Fibroblast of skin of left quadriceps (primary cell): ENCODE data around the gene ZMYM4.
"Not testable (repeated sequence)": the region's sequence is repeated elsewhere in the genome, so short reads cannot be mapped to it uniquely, and the experiment has no call there.

Experiments
- DNase-seq, 2 experiments: peaks; one replicate each; pipeline ENCODE4 v3.0.0-alpha.2; 2013; ENCODE audit warnings: low read depth in 2 of 2

The ZMYM4 gene

DNA sequence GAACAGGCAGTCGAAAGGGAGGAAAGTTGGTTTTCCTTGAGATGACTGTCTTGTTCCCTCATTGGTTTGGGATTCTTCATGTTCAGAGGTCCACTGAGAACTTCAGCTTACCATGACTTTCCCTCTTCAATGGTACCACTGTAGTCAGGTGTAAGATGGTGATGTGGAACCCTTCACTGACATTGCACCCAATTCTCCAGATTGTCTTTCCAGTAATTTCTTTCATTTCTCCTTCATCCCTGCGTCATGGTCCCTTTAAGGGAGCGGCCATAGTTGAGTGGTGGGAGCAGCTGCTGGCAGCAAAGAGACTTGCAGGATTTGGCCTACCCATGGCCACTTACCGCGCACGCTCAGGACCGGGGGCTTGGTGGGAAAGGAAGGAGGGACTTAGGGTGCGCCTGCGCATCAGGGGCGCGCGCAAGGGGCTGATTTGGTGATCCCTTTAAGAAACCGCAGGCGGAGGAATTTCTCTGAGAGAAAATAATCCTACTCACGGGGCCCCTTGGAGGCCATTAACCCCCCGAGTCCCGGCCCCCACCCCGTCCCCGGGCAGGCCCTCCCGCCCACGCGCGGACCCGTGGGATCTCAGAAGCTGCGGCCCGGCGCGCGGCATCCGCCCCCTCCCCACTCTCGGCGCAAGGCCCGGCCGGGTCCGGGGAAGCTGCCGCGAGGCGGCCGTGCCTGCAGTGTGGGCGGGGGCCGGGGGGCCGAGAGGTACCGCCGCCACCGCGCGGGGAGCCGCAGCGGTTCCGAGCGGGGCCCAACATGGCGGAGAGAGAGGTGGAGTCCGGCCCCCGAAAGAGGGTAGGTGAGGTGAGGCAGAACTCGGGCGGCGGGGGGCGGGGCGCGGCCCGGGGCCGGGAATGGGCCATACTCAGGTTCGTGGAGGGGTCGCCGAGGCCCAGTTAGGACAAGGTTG, at the start of gene ZMYM4:
ZMYM4 (plus strand) TSS at position 428 of the 919 bp plus-strand sequence; CDS start at position 766, 338 bp downstream.
- DNase-seq = peak; percentile 98

DNA sequence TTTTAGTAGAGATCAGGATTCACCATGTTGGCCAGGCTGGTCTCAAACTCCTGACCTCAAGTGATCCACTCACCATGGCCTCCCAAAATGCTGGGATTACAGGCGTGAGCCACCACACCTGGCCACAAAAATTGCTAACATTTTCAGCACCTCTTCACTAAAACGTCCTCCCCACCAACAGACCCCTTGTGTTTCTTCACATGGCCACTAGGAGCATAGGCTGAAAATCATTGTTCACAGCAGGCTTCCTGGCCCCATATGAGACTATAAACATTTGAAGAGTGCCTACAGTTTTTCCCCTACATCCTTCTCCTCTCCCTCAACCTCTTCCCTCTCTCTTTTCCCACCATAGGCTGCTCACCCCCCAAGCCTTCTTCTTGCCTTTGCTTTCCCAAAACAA, 47.5 kb upstream of the ZMYM4 start:
- DNase-seq = no peak

DNA sequence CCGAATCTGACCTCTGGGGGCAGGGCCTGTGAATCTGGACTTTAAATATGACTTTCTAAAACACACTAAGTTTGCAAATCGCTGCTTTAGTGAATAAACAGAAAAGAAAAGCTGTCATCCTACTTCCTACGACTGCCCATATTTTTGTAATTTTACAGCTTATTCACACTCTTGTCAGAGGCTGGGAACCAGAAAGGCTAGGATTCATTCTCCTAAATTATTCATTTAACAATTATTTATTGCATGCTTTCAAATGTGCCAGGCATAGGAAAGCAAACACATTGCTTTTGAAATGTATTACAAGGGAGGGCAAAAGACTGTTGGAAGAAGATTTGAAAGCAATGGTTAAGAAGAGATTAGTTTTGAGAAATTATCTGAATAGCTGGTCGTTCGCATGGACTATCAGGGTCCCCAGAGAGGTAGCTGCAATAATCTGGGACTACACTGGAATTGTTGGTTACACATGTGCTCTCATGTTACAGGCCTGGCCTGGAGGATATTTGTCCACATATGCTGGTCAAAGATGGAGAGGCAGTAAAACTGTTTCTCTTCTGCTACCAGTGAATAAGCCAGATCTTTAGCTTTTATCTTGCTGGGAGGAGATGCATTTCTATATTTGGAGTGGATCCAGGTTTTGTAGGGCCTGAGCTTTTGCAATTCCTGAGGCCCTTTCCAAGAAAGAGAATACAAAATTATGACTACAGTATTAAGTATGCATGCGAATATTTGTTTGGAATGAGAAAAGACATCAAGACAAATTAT, 46.0 kb upstream of the ZMYM4 start:
- DNase-seq = peak; percentile 69 to 73

DNA sequence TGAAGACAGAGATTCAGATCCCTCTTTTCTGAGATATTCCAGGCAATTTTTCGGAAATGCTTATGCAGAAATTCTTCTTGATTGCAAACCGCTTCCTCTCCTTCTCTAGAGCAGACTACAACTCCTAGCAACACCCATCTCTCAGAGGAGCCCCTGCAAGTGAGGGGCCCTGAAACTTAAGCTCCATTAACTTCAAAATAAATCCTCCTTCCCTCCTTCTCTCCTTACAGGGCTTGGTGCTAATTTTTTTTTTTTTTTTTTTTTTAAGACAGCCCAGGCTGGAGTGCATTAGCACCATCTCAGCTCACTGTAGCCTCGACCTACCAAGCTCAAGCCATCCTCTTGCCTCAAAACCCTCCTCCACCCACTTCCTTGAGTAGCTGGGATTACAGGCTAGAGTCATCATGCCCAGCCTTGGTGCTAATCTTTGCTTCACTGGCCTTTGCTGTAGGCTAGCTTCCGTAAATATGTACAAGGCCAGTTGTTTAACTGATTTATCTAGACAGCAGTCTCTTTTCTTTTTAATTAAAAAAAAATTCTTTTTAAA, 45.4 kb upstream of the ZMYM4 start:
- no peak for DNase-seq

DNA sequence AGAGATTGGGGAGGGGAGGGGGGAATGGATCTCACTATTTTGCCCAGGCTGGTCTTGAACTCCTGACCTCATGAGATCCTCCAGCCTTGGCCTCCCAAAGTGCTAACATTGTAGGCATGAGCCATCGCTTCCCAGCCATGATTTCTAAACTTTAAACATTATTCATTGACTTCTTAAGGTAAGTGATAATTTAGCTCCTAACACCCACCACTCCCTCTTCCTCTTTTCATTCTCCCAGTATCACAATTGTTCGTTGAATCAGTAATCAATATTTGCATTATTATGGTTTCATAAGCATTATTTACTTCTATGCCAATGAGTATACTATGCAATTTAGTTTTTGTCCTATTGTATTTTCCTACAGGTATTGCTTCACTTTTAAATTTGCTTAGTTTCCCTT, 42.0 kb upstream of the ZMYM4 start:
- DNase-seq = no peak

DNA sequence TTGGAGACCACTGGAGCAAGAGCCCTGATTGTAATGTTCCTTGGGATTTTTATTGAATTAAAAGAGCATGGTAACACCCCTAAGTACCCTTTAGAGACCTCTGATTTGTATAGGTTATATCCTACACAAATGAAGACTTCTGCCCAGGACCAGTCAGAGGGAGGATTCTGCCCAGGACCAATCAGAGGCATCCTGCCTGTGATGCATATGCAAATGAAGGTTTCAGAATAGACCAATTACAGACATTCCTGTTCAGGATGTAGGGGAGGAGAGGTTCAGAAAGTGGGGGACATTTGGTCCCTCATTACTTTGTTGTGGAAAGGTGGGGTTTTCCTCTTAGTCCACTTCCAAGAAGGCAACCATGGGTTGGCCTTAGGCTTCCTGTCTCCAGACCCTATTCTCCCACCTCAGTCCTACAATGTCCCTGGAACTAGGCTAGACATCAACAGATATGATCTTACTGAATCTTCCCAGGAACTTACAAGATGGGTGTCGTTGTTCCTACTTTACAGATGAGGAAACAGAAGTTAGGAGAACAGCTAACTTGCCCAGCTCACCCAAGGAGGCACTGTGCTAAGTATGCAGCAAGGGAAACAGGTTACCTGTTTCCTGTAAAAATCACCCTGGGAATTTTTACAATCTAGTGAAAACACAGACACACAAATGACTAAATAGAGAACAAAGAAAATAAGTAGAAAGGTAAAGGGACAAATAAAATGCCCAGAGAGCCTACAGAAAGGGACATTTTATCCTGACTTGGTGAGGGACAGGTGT, 38.7 kb upstream of the ZMYM4 start:
- DNase-seq = no peak

DNA sequence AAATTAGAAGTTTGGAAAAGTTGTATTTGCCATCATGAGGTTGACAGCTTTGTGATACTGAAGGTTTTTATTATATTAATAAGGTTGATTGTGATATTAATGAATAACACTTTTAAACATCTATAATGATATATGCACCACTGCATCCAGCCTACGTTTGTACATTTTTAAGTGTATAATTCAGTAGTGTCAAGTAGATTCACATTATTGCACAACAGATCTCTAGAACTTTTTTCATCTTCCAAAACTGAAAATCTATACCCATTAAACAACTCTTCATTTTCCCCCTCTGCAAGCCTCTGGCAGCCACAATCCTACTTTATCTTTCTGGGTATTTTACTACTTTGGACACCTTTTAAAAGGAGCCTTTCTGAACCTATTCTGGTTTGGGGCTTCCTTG, 37.2 kb upstream of the ZMYM4 start:
- DNase-seq = no peak

DNA sequence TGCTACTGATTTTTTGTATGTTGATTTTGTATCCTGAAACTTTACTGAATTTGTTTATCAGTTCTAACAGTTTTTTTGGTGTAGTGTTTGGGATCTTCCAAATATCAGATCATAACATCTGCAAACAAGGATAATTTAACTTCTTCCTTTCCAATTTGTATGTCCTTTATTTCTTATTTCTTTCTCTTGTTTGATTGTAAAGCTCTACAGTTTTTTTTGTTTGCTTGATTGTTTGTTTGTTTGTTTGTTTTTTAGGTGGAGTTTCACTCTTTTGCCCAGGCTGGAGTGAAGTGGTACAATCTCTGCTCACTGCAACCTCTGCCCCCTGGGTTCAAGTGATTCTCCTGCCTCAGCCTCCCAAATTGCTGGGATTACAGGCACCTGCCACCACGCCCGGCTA, 31.7 kb upstream of the ZMYM4 start:
- not testable (repeated sequence) for DNase-seq

DNA sequence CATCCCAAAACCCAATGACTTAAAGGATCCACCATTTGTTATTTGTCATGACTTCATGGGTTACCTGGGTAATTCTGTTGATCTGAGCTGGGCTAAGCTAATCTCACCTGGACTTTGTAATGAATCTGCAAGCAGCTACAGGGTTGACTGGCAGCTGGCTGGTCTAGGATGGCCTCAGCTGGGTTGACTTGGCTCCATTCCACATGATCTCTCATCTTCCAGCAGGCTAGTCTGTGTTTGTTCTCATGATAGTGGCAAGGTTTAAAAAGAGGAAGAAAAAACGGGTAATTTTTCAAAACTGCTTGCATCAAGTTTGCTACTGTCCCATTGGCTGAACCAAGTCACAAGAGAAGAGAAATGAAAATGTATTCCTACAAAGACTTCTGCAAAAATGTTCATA, 24.8 kb upstream of the ZMYM4 start:
- DNase-seq = no peak

DNA sequence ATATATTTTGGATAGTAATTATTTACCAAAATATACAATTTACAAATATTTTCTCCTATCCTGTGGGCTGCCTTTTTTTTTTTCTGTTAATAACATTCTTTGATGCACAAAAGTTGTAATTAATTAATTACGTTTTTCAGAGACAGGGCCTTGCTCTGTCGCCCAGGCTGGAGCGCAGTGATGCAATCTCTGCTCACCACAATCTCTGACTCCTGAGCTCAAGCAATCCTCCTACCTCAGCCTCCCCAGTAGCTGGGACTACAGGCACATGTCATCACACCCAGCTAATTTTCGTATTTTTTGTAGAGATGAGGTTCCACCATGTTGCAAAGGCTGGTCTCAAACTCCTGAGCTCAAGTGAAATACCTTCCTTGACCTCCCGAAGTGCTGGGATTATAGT, 21.3 kb upstream of the ZMYM4 start:
- no peak for DNase-seq

DNA sequence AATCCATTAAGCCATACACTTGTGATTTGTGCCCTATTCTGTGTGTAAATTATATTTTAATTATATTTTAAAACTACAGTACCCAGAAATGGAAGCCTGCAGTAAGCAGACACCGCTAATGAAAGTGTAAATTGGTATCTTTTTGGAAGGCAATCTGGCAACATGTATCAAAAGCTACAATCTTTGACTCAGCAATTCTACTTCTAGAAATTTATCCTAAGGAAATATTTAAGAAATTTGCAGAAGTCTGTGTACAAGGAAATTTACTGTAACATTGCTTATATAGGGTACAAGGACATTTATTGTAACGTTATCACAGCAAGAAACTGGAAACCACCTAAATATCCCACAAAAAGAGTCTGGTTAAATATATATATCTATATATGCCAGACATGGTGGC, 14.6 kb upstream of the ZMYM4 start:
- no peak for DNase-seq

DNA sequence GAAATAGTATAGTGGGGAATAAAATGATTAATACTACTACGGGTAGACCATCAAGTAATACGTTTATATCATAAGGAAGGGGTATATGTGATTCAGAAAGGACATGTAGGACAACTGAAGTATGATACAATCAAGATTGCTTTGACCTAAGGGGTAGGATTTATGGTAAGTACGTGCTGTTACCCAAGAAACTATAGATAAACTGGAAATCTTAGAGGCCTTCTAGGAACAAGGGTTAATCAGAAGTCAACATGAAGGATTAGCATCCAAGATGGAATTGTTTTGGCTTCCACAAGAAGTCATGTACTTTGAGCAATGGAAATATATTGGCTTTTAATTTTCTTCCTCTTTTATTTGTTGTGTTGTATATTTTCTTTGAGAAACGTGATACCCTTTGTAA, 13.2 kb upstream of the ZMYM4 start:
- DNase-seq = no peak

DNA sequence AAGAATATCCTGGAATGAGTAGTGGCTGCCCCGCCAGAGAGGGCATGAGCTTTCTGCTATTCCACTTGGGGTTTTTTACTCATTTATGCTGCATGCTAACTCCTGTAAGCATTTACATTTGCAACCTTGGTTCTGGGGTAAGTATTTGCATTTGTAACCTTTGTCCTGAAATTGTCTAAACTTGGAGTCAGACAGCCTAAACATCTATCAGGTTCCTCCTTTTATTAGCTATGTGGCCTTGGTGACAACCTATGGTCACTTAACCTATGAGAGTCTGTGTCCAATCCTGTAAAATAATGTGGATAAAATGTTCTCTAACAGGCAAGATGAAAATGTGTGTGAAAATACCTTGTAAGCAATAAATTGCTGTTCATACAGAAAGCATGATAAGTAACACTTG, 8.9 kb upstream of the ZMYM4 start:
- no peak for DNase-seq

DNA sequence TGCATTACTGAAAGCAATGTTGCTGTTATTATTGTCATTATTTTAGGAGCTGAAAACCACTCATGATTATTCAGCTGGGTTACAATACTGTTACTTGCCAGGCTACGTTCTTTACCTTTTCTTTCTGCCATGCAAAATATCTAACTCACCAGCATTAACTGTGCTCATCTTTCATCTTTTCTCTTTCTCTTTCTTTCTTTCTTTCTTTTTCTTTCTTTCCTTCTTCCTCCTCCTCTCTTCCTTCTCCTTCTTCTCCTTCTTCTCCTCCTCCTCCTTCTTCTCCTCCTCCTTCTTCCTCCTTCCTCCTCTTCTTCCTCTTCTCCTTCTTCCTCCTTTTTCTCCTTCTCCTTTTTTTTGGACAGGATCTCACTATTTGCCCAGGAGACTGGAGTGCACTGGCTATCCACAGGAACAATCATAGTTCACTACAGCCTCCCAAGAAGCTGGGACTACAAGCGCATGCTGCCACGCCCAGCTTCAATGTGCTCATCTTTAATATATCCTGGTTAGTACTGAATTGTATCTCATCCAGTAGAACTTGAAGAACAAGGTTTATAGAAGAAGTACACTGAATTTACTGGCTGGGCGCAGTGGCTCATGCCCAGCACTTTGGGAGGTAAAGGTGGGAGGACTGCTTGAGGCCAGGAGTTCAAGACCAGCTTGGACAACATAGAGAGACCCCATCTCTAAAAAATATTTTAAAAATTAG, 6.9 kb upstream of the ZMYM4 start:
- DNase-seq = no peak

DNA sequence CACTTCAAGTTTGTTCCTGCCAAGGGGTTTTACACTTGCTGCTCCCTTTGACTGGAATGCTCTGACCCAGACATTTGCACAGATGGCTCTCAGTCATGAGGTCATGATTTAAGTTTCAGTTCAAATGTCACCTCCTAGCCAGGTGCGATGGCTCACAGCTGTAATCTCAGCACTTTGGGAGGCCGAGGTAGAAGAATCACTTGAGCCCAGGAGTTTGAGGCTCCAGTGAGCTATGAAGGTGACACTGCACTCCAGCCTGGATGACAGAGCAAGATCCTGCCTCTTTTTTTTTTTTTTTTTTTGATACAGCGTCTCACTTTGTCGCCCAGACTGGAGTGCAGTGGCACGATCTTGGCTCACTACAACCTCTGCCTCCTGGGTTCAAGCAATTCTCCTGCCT, 4.5 kb upstream of the ZMYM4 start:
- no peak for DNase-seq

DNA sequence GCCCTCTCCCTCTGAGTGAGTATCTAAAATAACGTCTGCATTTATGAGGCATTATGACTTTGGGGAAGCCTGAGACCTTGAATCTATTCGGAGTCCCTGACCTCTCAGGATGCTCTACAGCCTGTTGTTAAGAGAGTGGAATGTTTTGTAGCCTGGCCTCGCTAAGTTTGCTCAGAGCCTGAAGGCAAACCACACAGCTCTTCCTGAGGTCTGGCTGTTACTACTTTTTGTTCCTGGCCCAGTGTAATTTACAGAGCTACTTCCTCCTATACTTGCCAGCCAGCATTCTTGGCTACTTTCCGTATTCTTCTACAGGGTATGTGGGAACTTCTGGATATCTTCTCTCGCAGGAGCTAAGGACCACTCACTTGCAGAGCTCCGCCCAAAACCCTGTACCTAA, 3.6 kb upstream of the ZMYM4 start:
- no peak for DNase-seq

DNA sequence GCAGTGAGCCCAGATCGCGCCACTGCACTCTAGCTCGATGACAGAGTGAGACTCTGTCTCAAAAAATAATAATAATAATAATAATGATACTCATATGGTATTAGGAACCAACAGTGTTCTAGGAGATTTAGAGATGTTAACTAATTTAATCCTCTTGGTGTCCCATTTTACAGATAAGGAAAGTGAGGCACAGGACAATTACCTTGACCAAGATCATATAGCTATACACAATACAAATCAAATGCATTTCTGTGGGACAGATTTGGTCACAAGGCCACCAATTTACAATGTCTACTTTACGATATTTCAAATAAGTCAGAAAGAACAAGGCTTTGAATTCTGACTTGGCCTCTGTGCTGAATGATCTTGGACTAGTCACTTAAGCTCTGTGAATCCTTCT, 2.2 kb upstream of the ZMYM4 start:
- DNase-seq = no peak

DNA sequence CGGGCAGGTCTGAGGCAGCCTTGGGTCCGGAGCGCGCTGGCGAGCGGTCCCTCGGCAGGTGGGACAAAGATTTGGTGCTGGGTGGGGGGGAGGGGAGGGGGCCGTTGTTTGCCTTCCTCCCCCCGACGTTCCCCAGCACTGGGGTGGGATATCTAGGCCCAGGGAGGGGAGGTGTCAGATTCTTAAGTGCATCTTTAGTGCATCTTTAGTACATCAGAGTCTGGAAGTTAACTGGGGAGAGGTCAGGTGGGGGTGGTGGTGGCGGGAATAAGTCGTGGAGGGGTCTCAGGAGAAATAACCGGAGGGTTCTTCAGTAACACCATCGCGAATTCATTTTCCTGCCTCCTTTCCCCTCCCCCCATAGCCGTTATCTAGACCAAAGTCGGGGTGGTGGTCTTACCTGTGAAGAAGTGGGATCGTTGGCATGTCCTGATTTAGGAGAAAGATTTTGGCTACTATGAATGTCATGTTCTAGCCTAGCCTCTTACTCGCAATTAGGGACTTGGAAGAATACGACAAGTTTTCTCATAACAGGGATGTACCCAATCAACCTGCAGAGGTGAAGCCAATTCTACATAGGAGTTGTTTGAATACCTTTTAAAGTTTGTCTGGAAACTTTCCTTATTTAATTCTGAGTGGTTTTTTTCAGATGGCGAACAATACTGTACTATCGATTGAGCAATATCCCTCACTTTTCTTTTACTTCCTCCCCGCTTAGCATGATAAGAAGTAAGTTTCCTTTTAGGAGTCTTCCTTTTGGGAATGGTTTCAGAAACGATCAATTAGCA, 886 bp downstream of the ZMYM4 start:
- DNase-seq = no peak

DNA sequence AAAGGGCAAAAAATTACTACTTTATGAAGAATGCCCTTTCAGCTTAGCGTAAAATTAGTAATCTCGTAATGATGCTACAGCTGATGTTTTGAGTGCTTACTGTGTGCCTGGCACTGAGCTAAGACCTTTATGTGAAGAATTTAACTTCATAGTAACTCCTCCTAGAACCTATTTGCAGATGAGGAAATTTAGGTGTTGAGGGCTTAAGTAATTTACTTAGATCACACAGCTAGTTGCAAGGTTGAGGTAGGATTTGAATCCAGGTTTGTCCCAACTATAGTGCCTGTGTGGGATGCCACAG, 1.4 kb downstream of the ZMYM4 start:
- DNase-seq = no peak

DNA sequence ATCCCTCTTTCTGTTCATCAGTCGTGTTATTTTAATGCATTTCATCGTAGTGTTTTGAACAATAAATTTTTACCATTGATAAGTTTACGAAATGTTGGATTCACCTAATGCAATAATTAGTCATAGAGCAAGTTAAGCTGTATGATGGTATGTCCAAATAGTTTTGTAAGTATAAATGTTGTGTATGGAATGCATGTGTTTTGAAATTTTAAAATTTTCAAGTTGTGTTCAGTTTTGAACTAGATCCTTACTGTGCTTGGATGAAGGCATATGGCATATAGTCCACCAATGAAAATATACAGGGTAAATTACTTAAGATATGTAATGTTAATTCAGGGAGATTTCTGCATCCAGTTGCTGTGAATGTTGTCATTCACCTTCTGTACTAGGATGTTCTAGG, 2.3 kb downstream of the ZMYM4 start:
- DNase-seq = no peak

DNA sequence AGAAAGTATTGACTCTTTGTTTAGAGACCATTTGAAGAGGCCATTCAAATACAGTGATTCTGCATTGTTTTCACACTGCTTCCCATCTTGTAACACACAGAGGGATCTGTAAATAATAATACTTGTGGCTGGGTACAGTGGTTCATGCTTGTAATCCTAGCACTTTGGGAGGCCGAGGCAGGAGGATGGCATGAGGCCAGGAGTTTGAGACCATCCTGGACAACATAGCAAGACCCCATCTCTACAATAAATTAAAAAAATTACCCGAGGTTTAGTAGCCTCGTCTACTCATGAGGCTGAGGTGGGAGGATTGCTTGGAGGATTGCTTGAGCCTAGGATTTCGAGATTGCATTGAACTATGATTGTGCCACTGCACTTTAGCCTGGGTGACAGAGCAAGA, 5.7 kb downstream of the ZMYM4 start:
- DNase-seq = no peak
